NCI-H2029 (cell line): ENCODE data around the gene TSPAN2.
"Not testable (repeated sequence)": the region's sequence is repeated elsewhere in the genome, so short reads cannot be mapped to it uniquely, and the experiment has no call there.

ENCODE experiments used
- DNase-seq: peaks from one replicate; lab custom pipeline; 2025; lab: John Stamatoyannopoulos, UW

TSPAN2 gene

DNA sequence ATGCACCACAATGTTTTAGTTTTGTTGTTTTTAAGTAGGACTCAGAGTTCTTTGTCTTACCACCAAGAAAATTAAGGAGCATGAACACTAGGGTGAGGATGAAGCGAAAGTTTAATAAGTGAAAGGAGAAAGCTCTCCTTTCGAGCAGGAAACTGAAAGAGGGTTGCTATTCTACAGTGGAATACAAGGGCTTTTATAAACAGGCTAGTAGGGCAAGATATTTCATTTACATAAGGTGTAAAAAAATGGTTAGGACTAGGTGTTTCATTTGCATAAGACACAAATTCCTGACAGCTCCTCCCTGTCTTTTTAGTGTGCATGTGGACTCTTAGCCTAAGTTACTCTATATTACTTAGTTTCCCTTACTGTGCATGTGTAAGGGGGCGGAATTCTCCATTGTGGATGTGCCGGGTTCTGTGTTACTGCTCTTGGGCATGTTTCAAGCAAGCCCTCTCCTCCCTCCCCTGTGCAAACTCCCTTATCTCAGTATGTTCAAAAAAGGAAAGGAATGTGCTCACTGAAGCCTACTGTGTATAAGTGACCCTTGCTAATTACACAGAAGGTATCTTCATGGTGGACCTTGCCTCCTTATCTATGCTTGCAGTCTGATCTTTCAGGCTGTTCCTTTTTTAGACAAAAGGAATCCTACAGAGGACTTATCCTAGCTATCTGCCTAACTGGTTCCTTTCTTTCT lies 52.3 kb downstream of the TSPAN2 start:
- DNase-seq: no peak

DNA sequence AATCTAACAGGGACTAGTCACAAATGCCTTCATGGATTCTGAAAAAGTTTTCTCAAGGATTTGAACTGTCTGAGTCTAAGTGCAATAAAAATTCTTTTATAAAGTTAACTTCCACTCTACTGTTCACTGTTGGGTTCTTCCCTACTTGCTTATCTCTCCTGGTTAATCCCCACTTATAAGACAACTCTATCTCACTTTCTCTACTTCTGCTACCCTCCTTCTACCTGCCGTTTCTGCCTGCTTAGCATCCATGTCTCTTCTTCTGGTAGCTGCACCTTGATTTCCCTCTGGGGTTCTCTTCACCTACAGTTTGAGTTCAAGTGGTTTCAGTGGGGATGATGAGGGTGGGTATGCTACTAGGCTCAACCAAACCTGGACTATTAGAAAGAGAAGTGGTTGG lies 53.7 kb downstream of the TSPAN2 start:
- DNase-seq: no peak

DNA sequence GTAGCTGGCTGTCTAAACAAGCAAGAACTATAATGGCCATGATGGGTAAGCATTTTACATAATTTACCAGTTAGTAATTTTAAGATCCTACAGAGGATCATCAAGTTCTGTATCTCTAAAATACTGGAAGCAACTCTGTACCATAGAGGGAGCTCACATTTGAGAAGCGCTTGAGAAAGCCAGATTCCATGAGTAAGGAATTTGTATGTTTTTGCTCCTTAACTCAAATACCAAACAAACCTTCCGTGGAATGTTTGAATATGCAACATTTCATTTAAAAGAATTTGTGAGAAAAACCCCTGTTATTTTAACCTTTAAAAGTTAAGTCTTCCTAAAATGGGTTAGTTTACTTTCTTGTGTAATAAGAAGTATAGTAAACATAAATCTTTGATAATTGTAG lies 57.7 kb downstream of the TSPAN2 start:
- no peak for DNase-seq

DNA sequence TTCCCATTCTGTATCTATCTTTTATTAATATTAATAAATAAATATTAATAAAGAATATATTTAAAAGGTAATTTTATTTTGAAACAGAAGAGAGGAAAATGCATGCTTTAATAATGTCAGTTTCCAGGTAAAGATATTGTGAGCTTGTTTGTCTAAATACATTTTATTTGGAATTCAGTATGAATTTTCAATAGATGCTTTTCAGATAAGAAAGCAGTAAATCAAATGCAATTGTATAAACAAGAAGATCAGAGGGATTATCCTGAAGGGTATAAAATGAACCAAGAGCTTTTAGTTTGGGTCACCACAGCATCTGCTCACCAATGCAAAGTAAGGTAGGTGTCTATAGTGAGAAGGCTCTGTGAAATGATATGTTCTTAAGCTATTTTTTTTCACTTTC lies 59.8 kb downstream of the TSPAN2 start, which contains the start of gene TSHB:
TSS of gene TSHB (plus strand) at position 301 of the 400 bp plus-strand sequence. CDS start 3,537 bp downstream, outside the sequence.
- no peak for DNase-seq

DNA sequence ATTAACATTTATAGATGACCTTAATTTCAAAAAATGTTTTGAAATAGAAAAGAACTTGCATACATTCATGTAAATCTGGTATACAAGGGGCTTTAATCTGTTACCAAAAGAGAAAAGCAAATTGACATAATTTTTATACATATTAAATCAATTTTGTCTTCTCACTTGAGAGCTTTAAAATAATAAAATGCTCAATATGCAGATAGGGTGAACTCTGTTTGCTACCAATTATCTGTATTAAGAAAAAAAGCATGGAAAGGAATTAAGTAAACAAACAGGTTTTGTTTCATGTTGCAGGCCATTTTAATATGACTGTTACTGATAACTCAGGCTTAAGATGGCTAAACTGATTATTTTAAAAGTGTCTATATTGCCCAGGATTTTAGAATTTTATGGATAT lies 65.7 kb downstream of the TSPAN2 start:
- no peak for DNase-seq

DNA sequence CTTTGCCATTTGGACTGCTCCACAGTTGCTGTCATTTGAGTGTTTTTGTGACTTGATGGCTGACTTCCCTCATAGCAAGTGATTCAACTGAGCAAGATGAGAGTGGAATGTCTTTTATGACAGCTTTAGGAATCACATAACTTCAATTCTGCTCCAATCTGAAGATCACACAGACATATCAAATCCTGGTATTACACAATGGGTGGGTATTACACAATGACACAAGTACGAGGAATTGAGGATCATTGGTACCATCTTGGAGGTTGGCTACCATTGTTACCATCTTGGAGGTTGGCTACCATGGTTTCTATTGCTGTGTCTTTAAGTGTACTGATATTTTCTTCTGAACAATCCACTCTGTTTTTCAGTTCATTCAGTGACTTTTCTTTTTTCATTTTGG lies 68.2 kb downstream of the TSPAN2 start:
- no peak for DNase-seq

DNA sequence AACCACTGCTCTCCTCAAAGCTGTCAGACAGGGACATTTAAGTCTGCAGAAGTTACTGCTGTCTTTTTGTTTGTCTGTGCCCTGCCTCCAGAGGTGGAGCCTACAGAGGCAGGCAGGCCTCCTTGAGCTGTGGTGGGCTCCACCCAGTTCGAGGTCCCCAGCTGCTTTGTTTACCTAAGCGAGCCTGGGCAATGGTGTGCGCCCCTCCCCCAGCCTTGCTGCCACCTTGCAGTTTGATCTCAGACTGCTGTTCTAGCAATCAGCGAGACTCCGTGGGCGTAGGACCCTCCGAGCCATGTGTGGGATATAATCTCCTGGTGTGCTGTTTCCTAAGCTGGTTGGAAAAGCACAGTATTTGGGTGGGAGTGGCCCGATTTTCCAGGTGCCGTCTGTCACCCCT lies 69.8 kb downstream of the TSPAN2 start:
- DNase-seq: not testable (repeated sequence)

DNA sequence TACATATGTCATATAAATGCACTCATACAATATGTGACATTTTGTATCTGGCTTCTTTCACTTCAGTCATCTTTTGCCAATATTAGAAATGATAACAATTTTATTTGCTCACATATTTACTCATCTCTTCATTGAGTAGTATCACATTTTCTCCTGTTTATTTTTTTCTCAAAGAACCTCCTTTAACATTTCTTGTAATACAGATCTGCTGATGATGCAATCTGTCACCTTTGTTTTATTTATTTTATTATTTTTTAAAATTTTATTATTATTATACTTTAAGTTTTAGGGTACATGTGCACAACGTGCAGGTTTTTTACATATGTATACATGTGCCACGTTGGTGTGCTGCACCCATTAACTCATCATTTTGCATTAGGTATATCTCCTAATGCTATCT lies 75.5 kb downstream of the TSPAN2 start:
- no peak for DNase-seq

DNA sequence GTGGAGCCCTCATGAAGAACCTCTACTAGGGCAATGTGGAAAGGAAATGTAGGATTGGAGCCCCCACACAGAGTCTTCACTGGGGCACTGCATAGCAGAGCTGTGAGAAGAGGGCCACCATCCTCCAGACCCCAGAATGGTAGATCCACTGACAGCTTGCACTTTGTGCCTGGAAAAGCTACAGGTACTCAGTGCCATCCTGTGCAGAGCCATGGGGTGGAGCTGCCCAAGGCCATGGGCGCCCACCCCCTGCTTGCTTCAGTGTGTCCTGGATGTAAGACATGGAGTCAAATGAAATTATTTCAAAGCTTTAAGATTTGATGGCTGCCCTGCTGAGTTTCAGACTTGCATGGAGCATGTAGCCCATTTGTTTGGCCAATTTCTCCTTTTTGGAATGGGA lies 76.9 kb downstream of the TSPAN2 start:
- no peak for DNase-seq

DNA sequence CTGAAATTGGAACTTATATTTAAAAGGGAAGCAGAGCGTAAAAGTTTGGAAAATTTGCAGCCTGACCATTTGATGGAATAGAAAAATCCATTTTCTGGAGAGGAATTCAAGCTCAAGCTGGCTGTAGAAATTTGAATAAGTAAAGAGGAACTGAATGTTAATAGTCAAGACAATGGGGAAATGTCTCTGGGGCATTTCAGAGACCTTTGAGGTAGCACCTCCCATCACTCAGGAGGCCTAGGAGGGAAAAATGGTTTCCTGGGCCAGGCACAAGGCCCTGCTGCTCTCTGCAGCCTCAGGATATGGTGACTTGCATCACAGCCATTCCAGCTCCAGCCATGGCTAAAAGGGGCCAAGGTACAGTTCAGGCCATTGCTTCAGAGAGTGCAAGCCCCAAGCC lies 77.3 kb downstream of the TSPAN2 start:
- no peak for DNase-seq

DNA sequence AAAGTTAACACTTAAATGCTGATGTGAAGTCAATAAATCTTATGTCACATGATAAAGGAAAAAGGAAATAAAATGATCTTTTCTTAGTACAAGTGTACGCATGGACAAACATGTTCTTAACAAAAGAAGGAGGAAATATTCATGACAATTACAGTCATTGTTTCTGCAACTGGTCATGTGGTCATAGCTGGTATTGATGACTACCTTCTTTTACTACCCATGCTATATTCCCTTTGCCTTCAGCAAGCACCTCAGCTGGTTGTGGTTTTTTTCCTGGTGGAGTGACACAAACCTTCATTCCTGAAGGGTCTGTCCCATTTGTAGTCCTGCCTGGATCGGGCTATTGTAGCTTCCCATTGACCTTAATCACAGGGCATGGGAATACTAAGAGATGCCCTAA lies 83.1 kb downstream of the TSPAN2 start:
- no peak for DNase-seq
